K562 (cell line): ENCODE data around the gene CNTN4. TPM values are rescaled to one million over a fixed set of nuclear protein-coding genes. Genes with fewer than 3 reads are reported as not detected.

Experiments used
- ATAC-seq: fragments of 200-7000 bp; cut with Tn5 transposase; 3 replicates; pipeline ENCODE4 v1.9.1; 2020; ENCODE audit warnings: moderate library complexity
- BruUV-seq: library from RNA; stranded (reverse); fragments of 400-500 nt; replicated peaks from 2 replicates; lab custom pipeline; 2021; lab: Mats Ljungman, UMichigan
- CTCF ChIA-PET: fragments of 300-600 bp; formaldehyde crosslinking; extraction: SDS; loops from one replicate; lab custom pipeline; 2021; ENCODE audit warnings: low intra/inter-chr PET ratio; lab: Yijun Ruan, JAX
- POLR2A ChIA-PET: fragments of 300-600, 350-650 bp; sonication (Branson Sonifier 250); formaldehyde crosslinking; extraction: SDS; loops from one replicate; lab custom pipeline; 2021; ENCODE audit warnings: antibody characterized with exemption, inconsistent platforms; lab: Yijun Ruan, JAX
- DNase-seq, 4 experiments: peaks; one replicate each; pipeline versions ENCODE4 v3.0.0 to v3.0.0-alpha.2; 2011 to 2018; ENCODE audit warnings: low spot score in 3 of 4, mixed read lengths in 3 of 4; ENCODE audit errors: extremely low read depth in 1 of 4
- FAIRE-seq: peaks from 2 replicates; lab custom pipeline; 2011; peaks lifted over from hg19 to GRCh38; lab: Jason Lieb, UNC
- H2AFZ ChIP-seq: 2 replicates; pipeline ENCODE4 v1.6.0; 2011; ENCODE audit warnings: low read depth, low read length, control low read depth, inconsistent platforms
- H3K27ac ChIP-seq: fragments of 200-600 bp; 3 replicates; pipeline ENCODE4 v1.8.0; 2011; ENCODE audit warnings: low read depth, mild to moderate bottlenecking, control low read depth, inconsistent platforms, low read length, moderate library complexity, mixed read lengths; ENCODE audit errors: extremely low read depth
- H3K27me3 ChIP-seq, 2 experiments: fragments of 300-600 bp in 1 of 2; 2 replicates in 1 of 2; 3 replicates in 1 of 2; pipeline versions ENCODE4 v1.6.0 to v1.8.0; 2011; ENCODE audit warnings: inconsistent platforms in 2 of 2, low read length in 2 of 2, mild to moderate bottlenecking in 1 of 2, mixed read lengths in 1 of 2, moderate library complexity in 1 of 2; ENCODE audit not compliant: control insufficient read depth in 2 of 2, insufficient read depth in 2 of 2
- H3K36me3 ChIP-seq: fragments of 300-600 bp; 3 replicates; pipeline ENCODE4 v1.8.0; 2011; ENCODE audit warnings: mild to moderate bottlenecking, low read length, inconsistent platforms; ENCODE audit not compliant: control insufficient read depth, insufficient read depth
- H3K4me1 ChIP-seq, 2 experiments: fragments of 200-600 bp in 1 of 2; replicated peaks in 1 of 2; 2 replicates in 1 of 2; 3 replicates in 1 of 2; pipeline versions ENCODE4 v1.5.1 to v1.8.0; 2011; ENCODE audit warnings: inconsistent platforms in 2 of 2, low read length in 2 of 2, mild to moderate bottlenecking in 1 of 2, mixed read lengths in 1 of 2, moderate library complexity in 1 of 2; ENCODE audit not compliant: control insufficient read depth in 2 of 2, insufficient read depth in 2 of 2
- H3K4me2 ChIP-seq: 2 replicates; pipeline ENCODE4 v1.6.1; 2011; ENCODE audit warnings: low read length, control low read depth, inconsistent platforms, mixed read lengths; ENCODE audit not compliant: insufficient read depth
- H3K4me3 ChIP-seq: fragments of 200-600 bp; sonication (generic), shearing (Covaris generic); 2 replicates; pipeline ENCODE4 v1.5.1; 2016; ENCODE audit warnings: control low read depth, inconsistent platforms
- H3K79me2 ChIP-seq: fragments of 200-600 bp; 3 replicates; pipeline ENCODE4 v1.8.0; 2011; ENCODE audit warnings: low read length, inconsistent platforms; ENCODE audit not compliant: control insufficient read depth, insufficient read depth
- H3K9ac ChIP-seq, 2 experiments: 2 replicates each; pipeline versions ENCODE4 v1.6.0 to v1.6.1; 2011; ENCODE audit warnings: low read depth in 2 of 2, low read length in 2 of 2, control low read depth in 1 of 2, inconsistent platforms in 1 of 2, mild to moderate bottlenecking in 1 of 2, mixed read lengths in 1 of 2; ENCODE audit not compliant: insufficient read depth in 1 of 2
- H3K9me1 ChIP-seq: one replicate; pipeline ENCODE4 v1.6.0; 2011; ENCODE audit warnings: inconsistent platforms, mild to moderate bottlenecking, low read length, moderate library complexity; ENCODE audit not compliant: control insufficient read depth, insufficient read depth
- H3K9me3 ChIP-seq: replicated peaks from 2 replicates; pipeline ENCODE4 v1.5.1; 2011; ENCODE audit warnings: low read depth, low read length, inconsistent platforms; ENCODE audit not compliant: control insufficient read depth, insufficient read depth
- H4K20me1 ChIP-seq: replicated peaks from 2 replicates; pipeline ENCODE4 v1.6.1; 2011; ENCODE audit warnings: low read length, inconsistent platforms, mixed read lengths; ENCODE audit not compliant: control insufficient read depth, insufficient read depth
- DPF2 ChIP-seq: fragments of 450-650 bp; IDR thresholded peaks from 2 replicates; pipeline ENCODE4 v1.6.1; 2016
- GATAD2B ChIP-seq: fragments of 450-650 bp; IDR thresholded peaks from 2 replicates; pipeline ENCODE4 v1.6.1; 2017; ENCODE audit warnings: mild to moderate bottlenecking, borderline replicate concordance
- HDAC3 ChIP-seq: fragments of 450-650 bp; IDR thresholded peaks from 2 replicates; pipeline ENCODE4 v1.6.1; 2018; ENCODE audit warnings: borderline replicate concordance, mild to moderate bottlenecking, moderate library complexity; ENCODE audit not compliant: partially characterized antibody
- NFATC3 ChIP-seq: fragments of 450-650 bp; IDR thresholded peaks from 2 replicates; pipeline ENCODE4 v1.6.1; 2017; ENCODE audit warnings: mild to moderate bottlenecking
- PCBP1 ChIP-seq: fragments of 200-400 bp; formaldehyde crosslinking; IDR thresholded peaks from 2 replicates; pipeline ENCODE4 v1.6.1; 2018; ENCODE audit warnings: mild to moderate bottlenecking, low read depth, low read length; ENCODE audit not compliant: poor library complexity, severe bottlenecking
- STAT5A ChIP-seq: IDR thresholded peaks from 2 replicates; pipeline ENCODE4 v1.6.1; 2012; ENCODE audit warnings: low read length, inconsistent platforms, borderline replicate concordance
- ZFP30 ChIP-seq: fragments of 250-450 bp; sonication (Bioruptor Pico); IDR thresholded peaks from 2 replicates; pipeline ENCODE4 v1.8.0; 2022; ENCODE audit warnings: moderate library complexity, mild to moderate bottlenecking, inconsistent platforms, borderline replicate concordance
- WGBS: fragments of 100-300 bp; shearing (Covaris generic); methylation state at CpG from one replicate; pipeline ENCODE4 v1.1.6; 2016; ENCODE audit warnings: low coverage, mixed read lengths; ENCODE audit not compliant: insufficient coverage; ENCODE audit errors: missing lambda C conversion rate; 5-methylcytosine and 5-hydroxymethylcytosine counted together
- in situ Hi-C: fragments of 300-500 bp; cut with MboI; formaldehyde crosslinking; loops from 4 replicates; pipeline ENCODE4 v1.15.0; 2018; ENCODE audit warnings: inconsistent platforms, mixed read lengths
- intact Hi-C: fragments of 100-400 bp; cut with micrococcal nuclease; formaldehyde crosslinking; loops from 2 replicates; pipeline ENCODE4 v1.14.2; 2022
- polyA plus RNA-seq, 8 experiments: library from polyadenylated mRNA; depleted of rRNA in 4 of 8; stranded (reverse) in 5 of 8; unstranded in 3 of 8; fragments of >200 nt; fragmentation: Nextera tagmentation in 2 of 8; fragmentation: Illumina TruSeq in 1 of 8; extraction: Ambion mirVana in 2 of 8; extraction: Trizol in 1 of 8; gene quantifications; 2 replicates each; pipeline versions ENCODE4 v1.2.1 to v1.2.3, GENCODE V29; 2011 to 2014; ENCODE audit warnings: inconsistent platforms in 1 of 8, missing spikeins in 1 of 8
- total RNA-seq, 7 experiments: library from RNA; depleted of rRNA in 6 of 7; stranded (reverse); fragments of >200 nt in 6 of 7; fragmentation: Illumina TruSeq in 2 of 7; extraction: Trizol in 2 of 7; gene quantifications; 2 replicates each; pipeline versions ENCODE4 v1.2.1 to v1.2.3, GENCODE V29; 2011 to 2021; ENCODE audit warnings: low replicate concordance in 1 of 7
- TF ChIP-seq, protein P1 (sequence below): fragments of 450-650 bp; formaldehyde crosslinking; IDR thresholded peaks from 2 replicates; pipeline ENCODE4 v1.4.0; 2022; ENCODE audit warnings: missing genetic modification characterization
- TF ChIP-seq, protein P2 (sequence below): fragments of 250-450 bp; sonication (Bioruptor Pico); IDR thresholded peaks from 2 replicates; pipeline ENCODE4 v1.4.0; 2020; ENCODE audit warnings: mild to moderate bottlenecking, moderate library complexity

CNTN4 gene
- total and polyA plus RNA-seq, 9 of the 15 experiments (the other 6 are each of a cell fraction or from before 2014, with no cell fraction given), result not detected

DNA sequence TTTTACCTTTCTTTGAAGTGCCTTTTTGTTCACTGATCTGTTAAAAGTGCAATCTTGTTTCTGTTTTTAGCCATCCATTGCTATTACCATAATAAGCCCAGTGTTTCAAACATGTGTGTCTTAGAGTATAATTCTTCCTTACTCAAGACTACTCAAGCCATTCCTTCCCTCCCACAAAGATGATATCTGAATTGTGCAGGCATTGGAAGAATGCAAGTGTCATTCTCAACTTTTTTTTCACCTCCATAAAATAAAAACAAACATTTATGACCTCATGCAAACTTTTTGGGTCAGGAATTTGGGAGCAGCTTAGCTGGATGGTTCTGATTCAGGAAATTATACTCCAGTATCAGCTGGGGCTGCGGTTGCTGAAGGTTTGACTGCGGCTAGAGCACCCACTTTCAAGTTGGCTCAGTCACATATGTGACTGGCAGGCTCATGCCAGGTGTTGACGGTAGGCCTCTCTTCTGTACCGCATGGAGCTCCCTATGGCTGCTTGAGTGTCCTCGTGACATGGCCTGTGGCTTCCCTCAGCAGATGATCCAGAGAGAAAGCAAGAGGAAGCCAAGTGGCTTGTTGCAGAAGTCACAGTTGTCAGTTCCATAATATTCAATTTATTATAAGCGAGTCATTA, 490.8 kb downstream of the CNTN4 start (continued):
- TF ChIP-seq, protein P1, sequence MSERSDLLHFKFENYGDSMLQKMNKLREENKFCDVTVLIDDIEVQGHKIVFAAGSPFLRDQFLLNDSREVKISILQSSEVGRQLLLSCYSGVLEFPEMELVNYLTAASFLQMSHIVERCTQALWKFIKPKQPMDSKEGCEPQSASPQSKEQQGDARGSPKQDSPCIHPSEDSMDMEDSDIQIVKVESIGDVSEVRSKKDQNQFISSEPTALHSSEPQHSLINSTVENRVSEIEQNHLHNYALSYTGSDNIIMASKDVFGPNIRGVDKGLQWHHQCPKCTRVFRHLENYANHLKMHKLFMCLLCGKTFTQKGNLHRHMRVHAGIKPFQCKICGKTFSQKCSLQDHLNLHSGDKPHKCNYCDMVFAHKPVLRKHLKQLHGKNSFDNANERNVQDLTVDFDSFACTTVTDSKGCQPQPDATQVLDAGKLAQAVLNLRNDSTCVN (CRISPR knock-in tag), result no peak
- no peak for TF ChIP-seq DPF2
- TF ChIP-seq ZFP30 (CRISPR knock-in tag), result no peak
- TF ChIP-seq NFATC3, result no peak
- no peak for TF ChIP-seq GATAD2B
- no peak for TF ChIP-seq STAT5A

DNA sequence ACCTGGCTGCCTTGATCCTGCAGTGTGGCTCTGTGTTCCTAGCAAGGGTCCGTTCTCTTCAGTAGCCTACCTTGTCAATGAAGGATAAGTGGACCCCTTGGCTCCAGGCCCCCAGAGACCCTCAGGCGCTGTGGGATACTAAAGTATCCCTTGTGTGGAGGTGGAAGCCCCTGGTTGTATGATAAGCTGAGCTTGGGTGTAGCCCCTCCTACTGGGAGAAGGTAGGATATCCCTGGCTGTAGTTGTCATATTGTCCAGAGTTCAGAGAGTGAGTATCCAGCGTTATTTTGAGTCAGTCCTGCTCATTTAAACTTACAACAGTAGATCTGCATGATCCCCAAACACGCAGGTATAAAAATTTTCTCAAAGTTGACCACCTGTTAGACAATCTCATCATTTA, 496.8 kb downstream of the CNTN4 start:
- FAIRE-seq (no peak), ATAC-seq (no peak), DNase-seq (no peak)
- POLR2A ChIA-PET, result no interaction called here
- no peak overlapping the region for H3K4me2 ChIP-seq
- 3% methylated on average over 4 of the region's 4 CpGs for WGBS
- no TSS peak for BruUV-seq
- H3K9ac ChIP-seq, result no peak overlapping the region
- H4K20me1 ChIP-seq, result no peaks in the 10 kb centered on the region
- H3K4me1 ChIP-seq, result no peaks in the 10 kb centered on the region
- H3K9me3 ChIP-seq, result no peaks in the 10 kb centered on the region
- no peaks in the 10 kb centered on the region for H3K36me3 ChIP-seq
- no peak overlapping the region for H2AFZ ChIP-seq
- H3K79me2 ChIP-seq, result no peaks in the 10 kb centered on the region
- H3K27ac ChIP-seq, result no peak overlapping the region
- H3K9me1 ChIP-seq, result no peaks in the 10 kb centered on the region
- intact Hi-C loops, result no loop called here
- TF ChIP-seq PCBP1 (no peak), HDAC3 (no peak)
- TF ChIP-seq, protein P1 (CRISPR knock-in tag), result no peak
- TF ChIP-seq, protein P2, sequence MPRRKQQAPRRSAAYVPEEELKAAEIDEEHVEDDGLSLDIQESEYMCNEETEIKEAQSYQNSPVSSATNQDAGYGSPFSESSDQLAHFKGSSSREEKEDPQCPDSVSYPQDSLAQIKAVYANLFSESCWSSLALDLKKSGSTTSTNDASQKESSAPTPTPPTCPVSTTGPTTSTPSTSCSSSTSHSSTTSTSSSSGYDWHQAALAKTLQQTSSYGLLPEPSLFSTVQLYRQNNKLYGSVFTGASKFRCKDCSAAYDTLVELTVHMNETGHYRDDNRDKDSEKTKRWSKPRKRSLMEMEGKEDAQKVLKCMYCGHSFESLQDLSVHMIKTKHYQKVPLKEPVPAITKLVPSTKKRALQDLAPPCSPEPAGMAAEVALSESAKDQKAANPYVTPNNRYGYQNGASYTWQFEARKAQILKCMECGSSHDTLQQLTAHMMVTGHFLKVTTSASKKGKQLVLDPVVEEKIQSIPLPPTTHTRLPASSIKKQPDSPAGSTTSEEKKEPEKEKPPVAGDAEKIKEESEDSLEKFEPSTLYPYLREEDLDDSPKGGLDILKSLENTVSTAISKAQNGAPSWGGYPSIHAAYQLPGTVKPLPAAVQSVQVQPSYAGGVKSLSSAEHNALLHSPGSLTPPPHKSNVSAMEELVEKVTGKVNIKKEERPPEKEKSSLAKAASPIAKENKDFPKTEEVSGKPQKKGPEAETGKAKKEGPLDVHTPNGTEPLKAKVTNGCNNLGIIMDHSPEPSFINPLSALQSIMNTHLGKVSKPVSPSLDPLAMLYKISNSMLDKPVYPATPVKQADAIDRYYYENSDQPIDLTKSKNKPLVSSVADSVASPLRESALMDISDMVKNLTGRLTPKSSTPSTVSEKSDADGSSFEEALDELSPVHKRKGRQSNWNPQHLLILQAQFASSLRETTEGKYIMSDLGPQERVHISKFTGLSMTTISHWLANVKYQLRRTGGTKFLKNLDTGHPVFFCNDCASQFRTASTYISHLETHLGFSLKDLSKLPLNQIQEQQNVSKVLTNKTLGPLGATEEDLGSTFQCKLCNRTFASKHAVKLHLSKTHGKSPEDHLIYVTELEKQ (CRISPR knock-in tag), result no peak
- in situ Hi-C loops, result no loop called here
- H3K27me3 ChIP-seq, result no peaks in the 10 kb centered on the region
- H3K4me3 ChIP-seq, result no peak overlapping the region
- CTCF ChIA-PET, result no interaction called here
